ENCODE results near the gene ZNF536.

GRCh38 chr19:30490760-30491159, 118.6 kb downstream of the ZNF536 start:
- TF ChIP-seq, protein P1, sequence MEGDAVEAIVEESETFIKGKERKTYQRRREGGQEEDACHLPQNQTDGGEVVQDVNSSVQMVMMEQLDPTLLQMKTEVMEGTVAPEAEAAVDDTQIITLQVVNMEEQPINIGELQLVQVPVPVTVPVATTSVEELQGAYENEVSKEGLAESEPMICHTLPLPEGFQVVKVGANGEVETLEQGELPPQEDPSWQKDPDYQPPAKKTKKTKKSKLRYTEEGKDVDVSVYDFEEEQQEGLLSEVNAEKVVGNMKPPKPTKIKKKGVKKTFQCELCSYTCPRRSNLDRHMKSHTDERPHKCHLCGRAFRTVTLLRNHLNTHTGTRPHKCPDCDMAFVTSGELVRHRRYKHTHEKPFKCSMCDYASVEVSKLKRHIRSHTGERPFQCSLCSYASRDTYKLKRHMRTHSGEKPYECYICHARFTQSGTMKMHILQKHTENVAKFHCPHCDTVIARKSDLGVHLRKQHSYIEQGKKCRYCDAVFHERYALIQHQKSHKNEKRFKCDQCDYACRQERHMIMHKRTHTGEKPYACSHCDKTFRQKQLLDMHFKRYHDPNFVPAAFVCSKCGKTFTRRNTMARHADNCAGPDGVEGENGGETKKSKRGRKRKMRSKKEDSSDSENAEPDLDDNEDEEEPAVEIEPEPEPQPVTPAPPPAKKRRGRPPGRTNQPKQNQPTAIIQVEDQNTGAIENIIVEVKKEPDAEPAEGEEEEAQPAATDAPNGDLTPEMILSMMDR (IDR thresholded peaks at IDR 0.05; ENCODE audit: low read depth, low read length): no peak
- no peak for TF ChIP-seq EZH2phosphoT487 (IDR thresholded peaks at IDR 0.05; ENCODE audit: low read depth)

Measured in OCI-LY3 (cell line).